ENCODE measurements around the gene TRIM54. TPM values are rescaled to one million over a fixed set of nuclear protein-coding genes. Genes with fewer than 3 reads are reported as not detected.
"Not testable (repeated sequence)": the region's sequence is repeated elsewhere in the genome, so short reads cannot be mapped to it uniquely, and the experiment has no call there.

Gene TRIM54
- total RNA-seq, 3 donors from 2014 or later: 0.21 to 0.40 (median 0.22) TPM

DNA sequence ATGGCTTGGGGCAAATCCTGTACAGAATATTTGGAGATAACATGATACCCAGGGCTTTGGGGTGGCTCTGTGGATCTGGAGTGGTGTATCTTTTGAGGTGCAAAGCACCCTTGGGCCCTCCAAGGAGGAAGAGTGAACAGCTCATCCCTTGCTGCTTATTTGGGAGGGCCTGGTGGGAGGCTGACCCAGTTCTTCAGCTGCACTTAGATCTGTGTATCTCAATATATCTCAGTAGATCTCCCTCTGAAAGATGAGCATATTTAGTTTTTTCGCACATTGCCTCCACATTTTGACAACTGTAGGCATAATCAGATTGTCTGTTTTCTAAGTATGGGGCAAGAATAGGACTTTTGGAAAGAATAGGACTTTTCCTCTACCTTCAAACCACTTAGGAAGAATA is 2.8 kb downstream of the TRIM54 start:
- no peak for ATAC-seq
- DNase-seq: no peak
- no peak overlapping the region for H3K4me3 Mint-ChIP-seq
- H3K36me3 Mint-ChIP-seq (ENCODE audit: insufficient read depth): no peaks in the 10 kb centered on the region
- H3K27me3 Mint-ChIP-seq (ENCODE audit: low read depth): peaks cover 21% of the 10 kb centered on the region
- no peaks in the 10 kb centered on the region for H3K4me1 Mint-ChIP-seq (ENCODE audit: low read depth)
- no peaks in the 10 kb centered on the region for H3K9me3 Mint-ChIP-seq

GRCh38 chr2:27285481-27285880 is 3.3 kb downstream of the TRIM54 start:
- no peak for ATAC-seq
- H3K4me3 Mint-ChIP-seq: no peak overlapping the region
- no peaks in the 10 kb centered on the region for H3K9me3 Mint-ChIP-seq
- no peak for DNase-seq
- H3K27me3 Mint-ChIP-seq (ENCODE audit: low read depth): peaks cover 21% of the 10 kb centered on the region
- no peaks in the 10 kb centered on the region for H3K36me3 Mint-ChIP-seq (ENCODE audit: insufficient read depth)
- no peaks in the 10 kb centered on the region for H3K4me1 Mint-ChIP-seq (ENCODE audit: low read depth)

GRCh38 chr2:27288610-27289009 is 6.4 kb downstream of the TRIM54 start:
- H3K4me3 Mint-ChIP-seq: no peak overlapping the region
- no peaks in the 10 kb centered on the region for H3K36me3 Mint-ChIP-seq (ENCODE audit: insufficient read depth)
- ATAC-seq (no peak), DNase-seq (no peak)
- H3K27me3 Mint-ChIP-seq (ENCODE audit: low read depth): peaks cover 13% of the 10 kb centered on the region
- H3K9me3 Mint-ChIP-seq: no peaks in the 10 kb centered on the region
- no peaks in the 10 kb centered on the region for H3K4me1 Mint-ChIP-seq (ENCODE audit: low read depth)

DNA sequence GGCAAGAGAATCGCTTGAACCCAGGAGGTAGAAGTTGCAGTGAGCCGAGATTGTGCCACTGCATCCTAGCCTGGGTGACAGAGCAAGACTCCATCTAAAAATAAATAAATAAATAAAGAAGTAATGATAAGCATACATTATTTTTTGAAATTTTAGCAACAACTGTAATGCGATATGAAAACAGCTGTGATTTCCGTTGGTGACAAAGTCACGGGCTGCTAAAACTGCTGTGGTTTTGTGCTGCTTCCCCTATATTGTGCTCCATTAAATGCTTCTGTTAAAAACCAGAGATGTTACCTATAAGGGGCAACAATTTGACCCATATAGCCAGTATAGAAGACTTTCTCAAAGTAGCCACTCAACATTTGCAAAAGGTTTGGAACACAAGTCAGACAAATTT is 8.3 kb downstream of the TRIM54 start:
- no peak for ATAC-seq
- no peaks in the 10 kb centered on the region for H3K9me3 Mint-ChIP-seq
- peaks cover 13% of the 10 kb centered on the region for H3K27me3 Mint-ChIP-seq (ENCODE audit: low read depth)
- no peak overlapping the region for H3K4me3 Mint-ChIP-seq
- no peaks in the 10 kb centered on the region for H3K36me3 Mint-ChIP-seq (ENCODE audit: insufficient read depth)
- no peaks in the 10 kb centered on the region for H3K4me1 Mint-ChIP-seq (ENCODE audit: low read depth)
- DNase-seq: no peak

DNA sequence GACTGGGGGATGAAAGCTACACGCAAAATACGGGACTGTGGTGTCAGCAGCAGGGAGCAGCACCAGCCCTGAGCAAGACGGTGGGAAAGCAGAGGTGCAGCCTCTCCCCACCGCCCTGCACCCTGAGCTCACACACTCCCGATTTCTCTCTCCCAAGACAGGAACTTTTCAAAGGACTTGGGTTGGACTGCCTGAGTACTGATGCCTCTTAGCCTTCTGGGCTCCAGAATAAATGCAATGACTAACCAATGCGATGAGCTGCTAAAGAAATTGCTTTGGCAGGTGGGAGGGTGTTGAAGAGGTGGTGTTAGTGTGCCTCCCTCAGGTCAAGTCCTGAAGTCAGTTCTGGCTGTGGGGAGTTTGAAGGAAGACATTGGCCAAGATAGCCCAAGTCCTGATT is 9.6 kb downstream of the TRIM54 start:
- Mint-ChIP-seq H3K4me1 (ENCODE audit: low read depth) (no peaks in the 10 kb centered on the region), H3K27me3 (ENCODE audit: low read depth) (peaks cover 13% of the 10 kb centered on the region), H3K4me3 (no peak overlapping the region), H3K9me3 (no peaks in the 10 kb centered on the region), H3K36me3 (ENCODE audit: insufficient read depth) (no peaks in the 10 kb centered on the region)
- DNase-seq (no peak), ATAC-seq (no peak)

DNA sequence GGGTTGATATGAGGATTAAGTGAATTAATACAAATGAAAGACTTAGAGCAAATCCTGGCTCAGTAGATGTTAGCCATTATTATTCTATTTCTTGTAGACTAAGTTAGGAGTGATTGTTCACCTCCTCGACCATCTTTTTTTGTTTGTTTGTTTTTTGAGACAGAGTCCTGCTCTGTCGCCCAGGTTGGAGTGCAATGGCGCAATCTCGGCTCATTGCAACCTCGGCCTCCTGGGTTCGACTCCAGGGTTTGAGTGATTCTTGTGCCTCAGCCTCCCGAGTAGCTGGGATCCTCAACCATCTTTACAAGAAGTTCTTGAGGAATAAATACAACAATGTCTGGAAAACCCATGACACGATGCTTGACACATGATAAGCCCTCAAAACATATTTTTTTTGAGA is 12.7 kb downstream of the TRIM54 start:
- Mint-ChIP-seq H3K9me3 (no peaks in the 10 kb centered on the region), H3K27me3 (ENCODE audit: low read depth) (peaks cover 12% of the 10 kb centered on the region), H3K4me1 (ENCODE audit: low read depth) (no peaks in the 10 kb centered on the region), H3K4me3 (no peak overlapping the region), H3K36me3 (ENCODE audit: insufficient read depth) (no peaks in the 10 kb centered on the region)
- ATAC-seq (no peak), DNase-seq (no peak)

- H3K4me1 Mint-ChIP-seq (ENCODE audit: low read depth): no peaks in the 10 kb centered on the region
- H3K9me3 Mint-ChIP-seq: no peaks in the 10 kb centered on the region
- no peak for DNase-seq
- H3K36me3 Mint-ChIP-seq (ENCODE audit: insufficient read depth): no peaks in the 10 kb centered on the region
- H3K27me3 Mint-ChIP-seq (ENCODE audit: low read depth): peaks cover 12% of the 10 kb centered on the region
- no peak for ATAC-seq
- no peak overlapping the region for H3K4me3 Mint-ChIP-seq
These were observed 14.3 kb downstream of the TRIM54 start for GRCh38 chr2:27296481-27296880.

- H3K9me3 Mint-ChIP-seq: no peaks in the 10 kb centered on the region
- no peak overlapping the region for H3K4me3 Mint-ChIP-seq
- H3K4me1 Mint-ChIP-seq (ENCODE audit: low read depth): no peaks in the 10 kb centered on the region
- DNase-seq: no peak
- H3K36me3 Mint-ChIP-seq (ENCODE audit: insufficient read depth): no peaks in the 10 kb centered on the region
- H3K27me3 Mint-ChIP-seq (ENCODE audit: low read depth): peaks cover 7% of the 10 kb centered on the region
- no peak for ATAC-seq
These were observed 15.0 kb downstream of the TRIM54 start for GRCh38 chr2:27297195-27297594.

DNA sequence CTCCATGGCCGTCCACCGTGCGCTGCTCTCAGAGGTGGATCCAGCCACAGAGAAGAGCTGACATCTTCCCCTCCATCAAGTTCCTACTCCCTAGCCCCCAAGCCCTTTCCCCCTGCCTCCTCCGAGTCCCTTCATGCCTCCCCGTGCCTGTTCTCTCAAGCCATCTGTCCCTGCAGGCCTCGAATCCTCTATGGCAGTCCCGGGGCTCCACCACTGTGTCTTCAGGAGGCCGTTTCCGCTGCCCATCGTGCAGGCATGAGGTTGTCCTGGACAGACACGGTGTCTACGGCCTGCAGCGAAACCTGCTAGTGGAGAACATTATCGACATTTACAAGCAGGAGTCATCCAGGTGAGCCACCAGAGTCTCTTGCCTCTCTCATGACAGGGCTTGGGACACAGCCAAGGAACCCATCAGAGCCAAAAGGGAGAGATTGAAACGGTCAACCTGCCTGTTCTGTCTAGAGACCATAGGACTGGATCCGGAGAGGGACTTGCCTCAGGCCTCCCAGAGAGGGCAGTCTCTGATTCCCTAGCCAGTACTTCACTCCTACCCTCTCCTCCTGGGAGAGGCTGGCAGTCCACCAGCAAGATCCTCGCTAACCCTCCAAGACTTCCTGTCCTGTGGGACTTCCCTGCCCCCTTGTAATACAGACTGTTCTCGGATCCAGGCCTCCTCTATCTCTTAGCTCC is 16.3 kb downstream of the TRIM54 start:
- Mint-ChIP-seq H3K27me3 (ENCODE audit: low read depth) (peaks cover 3% of the 10 kb centered on the region), H3K4me1 (ENCODE audit: low read depth) (peaks cover 5% of the 10 kb centered on the region), H3K4me3 (no peak overlapping the region), H3K9me3 (no peaks in the 10 kb centered on the region), H3K36me3 (ENCODE audit: insufficient read depth) (no peaks in the 10 kb centered on the region)
- ATAC-seq (no peak), DNase-seq (no peak)

DNA sequence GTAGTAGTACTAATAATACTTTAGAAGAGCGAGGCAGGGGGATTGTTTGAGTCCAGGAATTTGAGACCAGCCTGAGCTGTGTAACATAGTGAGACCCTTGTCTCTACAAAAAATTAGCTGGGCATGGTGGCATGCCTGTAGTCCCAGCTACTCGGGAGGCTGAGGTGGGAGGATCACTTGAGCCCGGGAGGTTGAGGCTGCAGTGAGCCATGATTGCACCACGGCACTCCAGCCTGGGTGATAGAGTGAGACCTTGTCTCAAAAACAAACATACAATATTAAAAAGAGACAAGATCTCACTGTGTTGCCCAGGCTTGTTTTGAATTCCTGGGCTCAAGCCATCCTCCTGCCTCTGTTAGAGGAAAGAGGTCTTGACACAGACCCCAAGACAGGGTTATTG is 18.4 kb downstream of the TRIM54 start:
- ATAC-seq; H3K4me1 Mint-ChIP-seq (ENCODE audit: low read depth); DNase-seq; H3K4me3 Mint-ChIP-seq; H3K36me3 Mint-ChIP-seq (ENCODE audit: insufficient read depth); H3K9me3 Mint-ChIP-seq: not testable (repeated sequence)
- peaks cover 14% of the 10 kb centered on the region for H3K27me3 Mint-ChIP-seq (ENCODE audit: low read depth)

DNA sequence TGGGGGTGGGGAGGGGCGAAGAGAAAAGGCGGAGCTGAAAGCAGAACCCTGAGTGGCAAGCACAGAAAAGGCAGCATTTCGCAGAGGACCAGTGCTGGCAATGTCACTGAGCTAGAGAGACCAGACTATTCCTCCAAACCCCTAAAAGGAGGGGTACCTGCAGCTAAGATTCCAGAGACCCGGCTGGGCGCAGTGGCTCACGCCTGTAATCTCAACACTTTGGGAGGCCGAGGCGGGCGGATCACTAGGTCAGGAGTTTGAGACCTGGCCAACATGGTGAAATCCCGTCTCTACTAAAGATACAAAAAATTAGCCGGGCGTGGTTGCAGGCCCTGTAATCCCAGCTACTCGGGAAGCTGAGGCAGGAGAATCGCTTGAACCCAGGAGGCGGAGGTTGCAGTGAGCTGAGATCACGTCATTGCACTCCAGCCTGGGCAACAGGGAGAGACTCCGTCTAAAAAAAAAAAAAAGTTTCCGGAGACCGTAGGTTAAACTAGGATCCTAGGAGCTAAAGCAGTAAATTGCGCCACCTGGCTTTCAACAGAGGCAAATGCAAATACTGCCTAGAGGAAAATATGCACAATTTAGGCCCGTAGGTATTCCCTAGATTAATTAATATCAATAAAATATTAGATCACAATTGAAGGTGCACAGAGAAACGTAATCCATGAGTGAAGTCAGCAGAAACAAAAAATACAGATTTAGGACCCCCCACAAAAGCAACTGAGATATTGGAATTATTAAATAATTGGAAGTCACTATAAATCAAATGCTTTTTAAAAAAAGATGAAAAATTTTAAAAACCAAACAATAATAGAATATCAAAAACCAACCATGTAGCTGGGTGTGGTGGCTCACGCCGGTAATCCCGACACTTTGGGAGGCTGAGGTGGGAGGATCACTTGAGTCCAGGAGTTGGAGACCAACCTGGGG is 21.1 kb downstream of the TRIM54 start:
- no peaks in the 10 kb centered on the region for H3K36me3 Mint-ChIP-seq (ENCODE audit: insufficient read depth)
- H3K27me3 Mint-ChIP-seq (ENCODE audit: low read depth): peaks cover 26% of the 10 kb centered on the region
- H3K4me1 Mint-ChIP-seq (ENCODE audit: low read depth): peaks cover 13% of the 10 kb centered on the region
- H3K4me3 Mint-ChIP-seq: peak overlapping the region; percentile 64
- H3K9me3 Mint-ChIP-seq: no peaks in the 10 kb centered on the region
- ATAC-seq (peak; percentile 45 to 52), DNase-seq (no peak)

- H3K4me1 Mint-ChIP-seq (ENCODE audit: low read depth): peaks cover 13% of the 10 kb centered on the region
- no peaks in the 10 kb centered on the region for H3K9me3 Mint-ChIP-seq
- ATAC-seq (no peak), DNase-seq (no peak)
- peaks cover 8% of the 10 kb centered on the region for H3K36me3 Mint-ChIP-seq (ENCODE audit: insufficient read depth)
- no peak overlapping the region for H3K4me3 Mint-ChIP-seq
- peaks cover 27% of the 10 kb centered on the region for H3K27me3 Mint-ChIP-seq (ENCODE audit: low read depth)
These were observed 22.4 kb downstream of the TRIM54 start for GRCh38 chr2:27304488-27305240.

DNA sequence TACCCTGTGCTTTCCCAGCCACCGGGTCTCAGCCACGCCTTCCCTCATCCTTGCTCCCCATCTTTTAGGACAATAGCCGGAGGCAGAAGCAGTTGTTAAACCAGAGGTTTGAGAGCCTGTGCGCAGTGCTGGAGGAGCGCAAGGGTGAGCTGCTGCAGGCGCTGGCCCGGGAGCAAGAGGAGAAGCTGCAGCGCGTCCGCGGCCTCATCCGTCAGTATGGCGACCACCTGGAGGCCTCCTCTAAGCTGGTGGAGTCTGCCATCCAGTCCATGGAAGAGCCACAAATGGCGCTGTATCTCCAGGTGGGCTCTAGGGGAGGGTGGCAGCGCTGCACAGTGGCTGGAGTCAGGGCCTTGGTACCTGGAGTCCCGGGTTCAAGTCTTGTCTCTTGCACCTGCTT is 23.3 kb downstream of the TRIM54 start:
- DNase-seq: no peak
- no peaks in the 10 kb centered on the region for H3K9me3 Mint-ChIP-seq
- H3K4me3 Mint-ChIP-seq: no peak overlapping the region
- H3K27me3 Mint-ChIP-seq (ENCODE audit: low read depth): peaks cover 27% of the 10 kb centered on the region
- peaks cover 12% of the 10 kb centered on the region for H3K36me3 Mint-ChIP-seq (ENCODE audit: insufficient read depth)
- H3K4me1 Mint-ChIP-seq (ENCODE audit: low read depth): peaks cover 13% of the 10 kb centered on the region
- no peak for ATAC-seq

- peak in 1 of 2 donors; percentile 35 for ATAC-seq
- Mint-ChIP-seq H3K27me3 (ENCODE audit: low read depth) (peaks cover 27% of the 10 kb centered on the region), H3K4me3 (peak overlapping the region; percentile 37)
These were observed 23.9 kb downstream of the TRIM54 start for GRCh38 chr2:27306136-27306535.

More at GRCh38 chr2:27306136-27306535, 23.9 kb downstream of the TRIM54 start:
- H3K9me3 Mint-ChIP-seq: no peaks in the 10 kb centered on the region
- H3K36me3 Mint-ChIP-seq (ENCODE audit: insufficient read depth): peaks cover 13% of the 10 kb centered on the region
- no peak for DNase-seq
- peaks cover 13% of the 10 kb centered on the region for H3K4me1 Mint-ChIP-seq (ENCODE audit: low read depth)
